ENCODE data around the gene JAM3. TPM values are rescaled to one million over a fixed set of nuclear protein-coding genes. Genes with fewer than 3 reads are reported as not detected.

JAM3 gene
- total and polyA plus RNA-seq, 9 of the 15 experiments (the other 6 are each of a cell fraction or from before 2014, with no cell fraction given) = 0.22 to 0.76 (median 0.40) TPM

DNA sequence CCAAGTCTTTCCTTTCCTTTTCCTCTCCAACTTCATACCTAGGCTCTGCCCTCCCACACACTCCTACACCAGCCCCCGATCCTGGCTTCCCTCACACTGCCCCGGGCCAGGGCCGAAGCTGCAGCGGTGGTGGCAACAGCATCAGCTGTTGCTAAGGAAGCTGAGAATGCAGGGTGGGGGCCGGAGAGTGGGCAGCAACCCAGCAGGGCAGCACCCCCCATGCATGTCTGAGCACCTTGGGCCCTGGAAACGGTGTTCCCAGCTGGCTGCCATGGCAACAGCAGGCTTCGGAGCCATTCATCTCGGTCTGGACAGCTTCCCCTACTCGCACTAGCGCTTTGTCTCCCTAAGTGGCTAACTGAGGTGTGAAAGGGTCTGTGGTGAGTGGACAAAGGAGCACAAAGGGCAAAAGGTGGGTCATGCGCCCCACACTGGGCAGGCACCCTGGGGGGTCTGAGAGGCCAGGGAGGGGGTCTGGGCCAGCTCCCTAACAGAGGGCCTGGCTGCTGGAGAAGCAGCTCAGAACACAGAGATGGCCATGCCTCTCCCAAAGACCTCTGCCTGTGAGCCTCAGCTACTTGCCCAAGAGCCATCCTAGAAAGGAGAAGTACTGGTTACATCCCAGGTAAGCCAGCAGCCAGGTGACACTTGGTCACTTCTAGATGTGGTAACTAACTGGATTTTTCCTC, 42.1 kb upstream of the JAM3 start:
- Histone ChIP-seq H3K27me3 (ENCODE audit: control insufficient read depth in 2 of 2, insufficient read depth in 2 of 2, low read length in 2 of 2) (peaks cover 8 to 49% of the 10 kb centered on the region in 2 experiments), H2AFZ (ENCODE audit: low read depth, low read length) (no peak overlapping the region), H3K9me3 (replicated peaks; ENCODE audit: control insufficient read depth, insufficient read depth, low read depth, low read length) (no peaks in the 10 kb centered on the region), H3K36me3 (ENCODE audit: control insufficient read depth, insufficient read depth, low read length) (no peaks in the 10 kb centered on the region), H3K4me2 (ENCODE audit: insufficient read depth, low read length) (no peak overlapping the region), H3K9ac (ENCODE audit: insufficient read depth in 1 of 2, low read depth in 2 of 2, low read length in 2 of 2) (no peak overlapping the region), H3K79me2 (ENCODE audit: control insufficient read depth, insufficient read depth, low read length) (no peaks in the 10 kb centered on the region), H3K4me1 (replicated peaks in 1 of 2; ENCODE audit: control insufficient read depth in 2 of 2, insufficient read depth in 2 of 2, low read length in 2 of 2) (no peaks in the 10 kb centered on the region), H3K4me3 (no peak overlapping the region), H3K27ac (ENCODE audit: extremely low read depth, low read depth, low read length) (no peak overlapping the region), H4K20me1 (replicated peaks; ENCODE audit: control insufficient read depth, insufficient read depth, low read length) (no peaks in the 10 kb centered on the region; the same call in 1 of the 2 replicates), H3K9me1 (ENCODE audit: control insufficient read depth, insufficient read depth, low read length) (no peaks in the 10 kb centered on the region)
- ATAC-seq (no peak), FAIRE-seq (no peak), DNase-seq (ENCODE audit: extremely low read depth in 1 of 4, low spot score in 3 of 4) (no peak)
- in situ Hi-C loops (cut with MboI) (no loop called here), intact Hi-C loops (cut with micrococcal nuclease) (no loop called here)
- ChIA-PET CTCF (ENCODE audit: low intra/inter-chr PET ratio) (no interaction called here), POLR2A (interaction anchor here (0.6 to 1.3 kb wide), 2 partner anchors 11 to 122 kb away, joined by 3 read pairs; no protein-coding TSS in a partner anchor)
- 3% methylated on average over 8 of the region's 11 CpGs for WGBS (ENCODE audit: insufficient coverage, low coverage, missing lambda C conversion rate)
- no TSS peak for BruUV-seq (replicated peaks)
- no peak for TF ChIP-seq KDM5B (IDR thresholded peaks at IDR 0.05; ENCODE audit: insufficient replicate concordance, low read depth, low read length)
- TF ChIP-seq RFX1 (IDR thresholded peaks at IDR 0.05) = peak; percentile 47

DNA sequence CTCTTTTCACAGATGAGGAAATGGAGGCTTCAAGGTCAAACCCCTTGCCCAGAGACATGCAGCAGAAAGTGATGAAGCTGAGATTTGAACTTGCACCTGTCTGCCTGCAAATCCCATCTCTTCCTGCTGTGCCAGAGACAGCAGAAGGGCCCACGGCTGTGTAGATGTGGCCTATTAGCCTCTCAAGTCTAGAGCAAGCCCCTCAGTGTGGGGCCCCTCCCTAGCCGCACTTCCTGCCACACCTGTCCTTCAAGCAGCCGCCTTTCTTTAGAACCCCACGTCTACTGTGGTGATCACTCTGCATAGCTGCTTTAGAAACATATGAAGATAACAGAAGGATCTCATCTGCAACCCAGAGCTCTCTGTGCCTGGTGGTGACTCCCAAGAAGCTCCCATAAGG, 41.2 kb upstream of the JAM3 start:
- 0% methylated on average over 4 of the region's 4 CpGs for WGBS (ENCODE audit: insufficient coverage, low coverage, missing lambda C conversion rate)
- in situ Hi-C loops (cut with MboI) (no loop called here), intact Hi-C loops (cut with micrococcal nuclease) (no loop called here)
- no TSS peak for BruUV-seq (replicated peaks)
- H3K79me2 ChIP-seq (ENCODE audit: control insufficient read depth, insufficient read depth, low read length) = no peaks in the 10 kb centered on the region
- H3K9me3 ChIP-seq (replicated peaks; ENCODE audit: control insufficient read depth, insufficient read depth, low read depth, low read length) = no peaks in the 10 kb centered on the region
- peaks cover 0 to 3% of the 10 kb centered on the region in 2 experiments; a peak in 1 of 5 replicates for H3K4me1 ChIP-seq (replicated peaks in 1 of 2; ENCODE audit: control insufficient read depth in 2 of 2, insufficient read depth in 2 of 2, low read length in 2 of 2)
- no peak for DNase-seq (ENCODE audit: extremely low read depth in 1 of 4, low spot score in 3 of 4)
- H3K27me3 ChIP-seq (ENCODE audit: control insufficient read depth in 2 of 2, insufficient read depth in 2 of 2, low read length in 2 of 2) = peaks cover 11 to 49% of the 10 kb centered on the region in 2 experiments
- no peak for FAIRE-seq
- TF ChIP-seq HNRNPH1 (optimal IDR thresholded peaks at IDR 0.05; ENCODE audit: low read depth, low read length) (no peak), CBX5 (IDR thresholded peaks at IDR 0.05; ENCODE audit: borderline replicate concordance, low read depth) (no peak), ZNF699 (CRISPR knock-in tag; IDR thresholded peaks at IDR 0.05; ENCODE audit: insufficient replicate concordance) (no peak), ZNF316 (IDR thresholded peaks at IDR 0.05) (no peak), ZNF146 (CRISPR knock-in tag; IDR thresholded peaks at IDR 0.05; ENCODE audit: unreplicated experiment) (no peak), ZNF274 (IDR thresholded peaks at IDR 0.05; ENCODE audit: borderline replicate concordance, low read depth, low read length) (no peak), HMGN3 (IDR thresholded peaks at IDR 0.05; ENCODE audit: borderline replicate concordance, extremely low read depth, insufficient read length, low read depth, low read length) (no peak), SP1 (CRISPR knock-in tag; IDR thresholded peaks at IDR 0.05) (no peak), EWSR1 (IDR thresholded peaks at IDR 0.05; ENCODE audit: borderline replicate concordance, low read depth, partially characterized antibody) (no peak), POLR3G (IDR thresholded peaks at IDR 0.05; ENCODE audit: extremely low read depth, insufficient read length, insufficient replicate concordance) (no peak), SREBF1 (IDR thresholded peaks at IDR 0.05; ENCODE audit: borderline replicate concordance, low read depth, low read length) (no peak), XRCC3 (IDR thresholded peaks at IDR 0.05) (no peak)
- TF ChIP-seq, protein P1, sequence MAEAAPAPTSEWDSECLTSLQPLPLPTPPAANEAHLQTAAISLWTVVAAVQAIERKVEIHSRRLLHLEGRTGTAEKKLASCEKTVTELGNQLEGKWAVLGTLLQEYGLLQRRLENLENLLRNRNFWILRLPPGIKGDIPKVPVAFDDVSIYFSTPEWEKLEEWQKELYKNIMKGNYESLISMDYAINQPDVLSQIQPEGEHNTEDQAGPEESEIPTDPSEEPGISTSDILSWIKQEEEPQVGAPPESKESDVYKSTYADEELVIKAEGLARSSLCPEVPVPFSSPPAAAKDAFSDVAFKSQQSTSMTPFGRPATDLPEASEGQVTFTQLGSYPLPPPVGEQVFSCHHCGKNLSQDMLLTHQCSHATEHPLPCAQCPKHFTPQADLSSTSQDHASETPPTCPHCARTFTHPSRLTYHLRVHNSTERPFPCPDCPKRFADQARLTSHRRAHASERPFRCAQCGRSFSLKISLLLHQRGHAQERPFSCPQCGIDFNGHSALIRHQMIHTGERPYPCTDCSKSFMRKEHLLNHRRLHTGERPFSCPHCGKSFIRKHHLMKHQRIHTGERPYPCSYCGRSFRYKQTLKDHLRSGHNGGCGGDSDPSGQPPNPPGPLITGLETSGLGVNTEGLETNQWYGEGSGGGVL (CRISPR knock-in tag; IDR thresholded peaks at IDR 0.05) = no peak
- no peak overlapping the region for H3K4me3 ChIP-seq
- H3K9ac ChIP-seq (ENCODE audit: insufficient read depth in 1 of 2, low read depth in 2 of 2, low read length in 2 of 2) = no peak overlapping the region
- POLR2A ChIA-PET = interaction anchor here (0.6 to 1.3 kb wide), 3 partner anchors 11 to 121 kb away, joined by 3 read pairs; no protein-coding TSS in a partner anchor
- ATAC-seq = no peak
- H3K36me3 ChIP-seq (ENCODE audit: control insufficient read depth, insufficient read depth, low read length) = no peaks in the 10 kb centered on the region
- CTCF ChIA-PET (ENCODE audit: low intra/inter-chr PET ratio) = no interaction called here
- H2AFZ ChIP-seq (ENCODE audit: low read depth, low read length) = no peak overlapping the region
- H4K20me1 ChIP-seq (replicated peaks; ENCODE audit: control insufficient read depth, insufficient read depth, low read length) = no peaks in the 10 kb centered on the region; the same call in 1 of the 2 replicates
- no peak overlapping the region for H3K27ac ChIP-seq (ENCODE audit: extremely low read depth, low read depth, low read length)
- H3K4me2 ChIP-seq (ENCODE audit: insufficient read depth, low read length) = no peak overlapping the region
- no peaks in the 10 kb centered on the region for H3K9me1 ChIP-seq (ENCODE audit: control insufficient read depth, insufficient read depth, low read length)
